GM21515 (cell line): ENCODE measurements around the gene MAP4K1.
"Not testable (repeated sequence)": the region's sequence is repeated elsewhere in the genome, so short reads cannot be mapped to it uniquely, and the experiment has no call there.

Experiments
- ATAC-seq: cut with Tn5 transposase; IDR thresholded peaks from one replicate; pipeline ENCODE4 v1.9.1; 2021; ENCODE audit not compliant: unreplicated experiment

MAP4K1 gene

GRCh38 chr19:38629568-38629967, 11.8 kb upstream of the MAP4K1 start:
- ATAC-seq: no peak

- no peak for ATAC-seq
Measured at GRCh38 chr19:38626401-38626800, 8.6 kb upstream of the MAP4K1 start.

GRCh38 chr19:38624822-38625221, 7.1 kb upstream of the MAP4K1 start:
- ATAC-seq: no peak

GRCh38 chr19:38619361-38620174, 1.8 kb upstream of the MAP4K1 start:
- no peak for ATAC-seq

GRCh38 chr19:38618590-38619360, 1.0 kb upstream of the MAP4K1 start, which contains the start of gene EIF3K:
TSS of gene EIF3K (plus strand) at chr19:38619188. CDS start at chr19:38619269, 81 bp downstream.
- ATAC-seq: peak; percentile 52

- peak; percentile 1 for ATAC-seq
Measured at GRCh38 chr19:38617283-38617763, 430 bp downstream of the MAP4K1 start.

GRCh38 chr19:38616265-38616664, 1.5 kb downstream of the MAP4K1 start:
- no peak for ATAC-seq

GRCh38 chr19:38615007-38615581, 2.7 kb downstream of the MAP4K1 start:
- ATAC-seq: no peak

- ATAC-seq: no peak
Measured at GRCh38 chr19:38614289-38614688, 3.5 kb downstream of the MAP4K1 start.

GRCh38 chr19:38606131-38606530, 11.6 kb downstream of the MAP4K1 start:
- no peak for ATAC-seq

- not testable (repeated sequence) for ATAC-seq
Measured at GRCh38 chr19:38602856-38603255, 14.9 kb downstream of the MAP4K1 start.

- no peak for ATAC-seq
Measured at GRCh38 chr19:38599722-38600121, 18.0 kb downstream of the MAP4K1 start.

GRCh38 chr19:38597075-38597474, 20.7 kb downstream of the MAP4K1 start:
- no peak for ATAC-seq

GRCh38 chr19:38596057-38596981, 21.4 kb downstream of the MAP4K1 start:
- no peak for ATAC-seq

GRCh38 chr19:38592940-38593339, 24.8 kb downstream of the MAP4K1 start:
- no peak for ATAC-seq

- ATAC-seq: no peak
Measured at GRCh38 chr19:38588041-38588440, 29.7 kb downstream of the MAP4K1 start.

GRCh38 chr19:38587562-38587961, 30.2 kb downstream of the MAP4K1 start:
- ATAC-seq: no peak

- no peak for ATAC-seq
Measured at GRCh38 chr19:38583985-38584305, 33.8 kb downstream of the MAP4K1 start.

- peak; percentile 71 for ATAC-seq
Measured at GRCh38 chr19:38583219-38583984, 34.4 kb downstream of the MAP4K1 start.

- no peak for ATAC-seq
Measured at GRCh38 chr19:38580080-38580479, 37.7 kb downstream of the MAP4K1 start.
